WTC11 (cell line): ENCODE data around the gene ENTPD1. TPM values are rescaled to one million over a fixed set of nuclear protein-coding genes. Genes with fewer than 3 reads are reported as not detected.

ENCODE experiments used
- ATAC-seq: fragments of 200-7000 bp; cut with Tn5 transposase; 2 replicates; pipeline ENCODE4 v1.10.0; 2021; ENCODE audit warnings: mild to moderate bottlenecking, moderate library complexity
- CTCF ChIA-PET: fragments of 300-600 bp; sonication (Branson Sonifier 250); formaldehyde crosslinking; loops from one replicate; lab custom pipeline; 2021; ENCODE audit warnings: antibody characterized with exemption; lab: Charles Lee
- POLR2A ChIA-PET: fragments of 350-600 bp; sonication (Branson Sonifier 250); formaldehyde crosslinking; loops from one replicate; lab custom pipeline; 2021; ENCODE audit warnings: antibody characterized with exemption; lab: Charles Lee
- DNase-seq: peaks from one replicate; pipeline ENCODE4 v3.0.0; 2021; ENCODE audit warnings: low spot score
- H3K27ac Mint-ChIP-seq: 2 replicates; pipeline ENCODE4 v1.8.0; 2021; ENCODE audit warnings: mixed read lengths
- H3K27me3 Mint-ChIP-seq: 2 replicates; pipeline ENCODE4 v1.8.0; 2021; ENCODE audit warnings: low read depth, mild to moderate bottlenecking, moderate library complexity, mixed read lengths
- H3K36me3 Mint-ChIP-seq: 2 replicates; pipeline ENCODE4 v1.8.0; 2021; ENCODE audit warnings: mixed read lengths
- H3K4me1 Mint-ChIP-seq: 2 replicates; pipeline ENCODE4 v1.8.0; 2022; ENCODE audit warnings: mixed read lengths
- H3K4me3 Mint-ChIP-seq: 2 replicates; pipeline ENCODE4 v1.8.0; 2021; ENCODE audit warnings: mild to moderate bottlenecking, moderate library complexity, mixed read lengths
- H3K9me3 Mint-ChIP-seq: 2 replicates; pipeline ENCODE4 v1.8.0; 2021; ENCODE audit warnings: mixed read lengths
- E2F1 ChIP-seq: sonication (generic); formaldehyde crosslinking; IDR thresholded peaks from 2 replicates; pipeline ENCODE4 v1.8.0; 2022; ENCODE audit warnings: mild to moderate bottlenecking, missing genetic modification reagents
- ELF4 ChIP-seq: sonication (generic); formaldehyde crosslinking; IDR thresholded peaks from 2 replicates; pipeline ENCODE4 v1.8.1; 2022; ENCODE audit warnings: low read depth, mild to moderate bottlenecking, moderate library complexity, missing genetic modification reagents
- FOXJ3 ChIP-seq: sonication (generic); formaldehyde crosslinking; IDR thresholded peaks from 2 replicates; pipeline ENCODE4 v1.9.0; 2021; ENCODE audit warnings: missing genetic modification reagents, mild to moderate bottlenecking, borderline replicate concordance
- FOXK1 ChIP-seq: sonication (generic); formaldehyde crosslinking; IDR thresholded peaks from 2 replicates; pipeline ENCODE4 v1.8.0; 2022; ENCODE audit warnings: mild to moderate bottlenecking, moderate library complexity, missing genetic modification reagents
- FOXP1 ChIP-seq: sonication (generic); formaldehyde crosslinking; IDR thresholded peaks from 2 replicates; pipeline ENCODE4 v1.8.0; 2022; ENCODE audit warnings: missing genetic modification reagents, mild to moderate bottlenecking, moderate library complexity, borderline replicate concordance
- GABPB1 ChIP-seq: sonication (generic); formaldehyde crosslinking; IDR thresholded peaks from 2 replicates; pipeline ENCODE4 v1.8.1; 2023; ENCODE audit warnings: mild to moderate bottlenecking, missing genetic modification reagents
- GTF2I ChIP-seq: fragments of 250-450 bp; sonication (Bioruptor Pico); conservative IDR thresholded peaks from 2 replicates; pipeline ENCODE4 v1.4.0; 2021; ENCODE audit warnings: mild to moderate bottlenecking
- HMGA2 ChIP-seq: fragments of 250-450 bp; sonication (Bioruptor Pico); IDR thresholded peaks from 2 replicates; pipeline ENCODE4 v1.4.0; 2021; ENCODE audit warnings: mild to moderate bottlenecking, moderate library complexity
- JAZF1 ChIP-seq: fragments of 250-450 bp; sonication (Bioruptor Pico); IDR thresholded peaks from 2 replicates; pipeline ENCODE4 v1.9.0; 2021; ENCODE audit warnings: moderate library complexity, mild to moderate bottlenecking, inconsistent platforms
- KAT7 ChIP-seq: sonication (generic); formaldehyde crosslinking; IDR thresholded peaks from 2 replicates; pipeline ENCODE4 v1.8.1; 2023; ENCODE audit warnings: missing genetic modification reagents, mild to moderate bottlenecking, borderline replicate concordance
- MXD4 ChIP-seq: fragments of 250-450 bp; sonication (Bioruptor Pico); IDR thresholded peaks from 2 replicates; pipeline ENCODE4 v1.8.0; 2021; ENCODE audit warnings: mild to moderate bottlenecking, moderate library complexity, borderline replicate concordance
- NFATC4 ChIP-seq: fragments of 250-450 bp; sonication (Bioruptor Pico); IDR thresholded peaks from 2 replicates; pipeline ENCODE4 v1.9.0; 2021; ENCODE audit warnings: mild to moderate bottlenecking
- OVOL2 ChIP-seq: fragments of 250-450 bp; sonication (Bioruptor Pico); IDR thresholded peaks from 2 replicates; pipeline ENCODE4 v1.9.0; 2021; ENCODE audit warnings: mild to moderate bottlenecking, borderline replicate concordance
- RORB ChIP-seq: fragments of 250-450 bp; sonication (Bioruptor Pico); IDR thresholded peaks from 2 replicates; pipeline ENCODE4 v1.9.0; 2021; ENCODE audit warnings: mild to moderate bottlenecking
- TCF7 ChIP-seq: sonication (generic); formaldehyde crosslinking; IDR thresholded peaks from 2 replicates; pipeline ENCODE4 v1.8.0; 2022; ENCODE audit warnings: mild to moderate bottlenecking, low read depth, missing genetic modification reagents, moderate library complexity
- total RNA-seq: library from RNA; stranded (reverse); gene quantifications from 3 replicates; pipeline ENCODE4 v1.2.3, GENCODE V29; 2021
- TF ChIP-seq, protein P1 (sequence below): sonication (generic); formaldehyde crosslinking; IDR thresholded peaks from 2 replicates; pipeline ENCODE4 v1.8.1; 2023; ENCODE audit warnings: mild to moderate bottlenecking, missing genetic modification reagents
- TF ChIP-seq, protein P2 (sequence below): sonication (generic); formaldehyde crosslinking; IDR thresholded peaks from 2 replicates; pipeline ENCODE4 v1.8.1; 2023; ENCODE audit warnings: mild to moderate bottlenecking, missing genetic modification reagents, moderate library complexity
- TF ChIP-seq, protein P3 (sequence below): sonication (generic); formaldehyde crosslinking; IDR thresholded peaks from 2 replicates; pipeline ENCODE4 v1.8.1; 2023; ENCODE audit warnings: mild to moderate bottlenecking, missing genetic modification reagents
- TF ChIP-seq, protein P4 (sequence below): sonication (generic); formaldehyde crosslinking; IDR thresholded peaks from 2 replicates; pipeline ENCODE4 v1.8.1; 2022; ENCODE audit warnings: low read depth, missing genetic modification reagents, borderline replicate concordance

ENTPD1 gene
- total RNA-seq, 1 experiment from 2014 or later, result 2.3 TPM

DNA sequence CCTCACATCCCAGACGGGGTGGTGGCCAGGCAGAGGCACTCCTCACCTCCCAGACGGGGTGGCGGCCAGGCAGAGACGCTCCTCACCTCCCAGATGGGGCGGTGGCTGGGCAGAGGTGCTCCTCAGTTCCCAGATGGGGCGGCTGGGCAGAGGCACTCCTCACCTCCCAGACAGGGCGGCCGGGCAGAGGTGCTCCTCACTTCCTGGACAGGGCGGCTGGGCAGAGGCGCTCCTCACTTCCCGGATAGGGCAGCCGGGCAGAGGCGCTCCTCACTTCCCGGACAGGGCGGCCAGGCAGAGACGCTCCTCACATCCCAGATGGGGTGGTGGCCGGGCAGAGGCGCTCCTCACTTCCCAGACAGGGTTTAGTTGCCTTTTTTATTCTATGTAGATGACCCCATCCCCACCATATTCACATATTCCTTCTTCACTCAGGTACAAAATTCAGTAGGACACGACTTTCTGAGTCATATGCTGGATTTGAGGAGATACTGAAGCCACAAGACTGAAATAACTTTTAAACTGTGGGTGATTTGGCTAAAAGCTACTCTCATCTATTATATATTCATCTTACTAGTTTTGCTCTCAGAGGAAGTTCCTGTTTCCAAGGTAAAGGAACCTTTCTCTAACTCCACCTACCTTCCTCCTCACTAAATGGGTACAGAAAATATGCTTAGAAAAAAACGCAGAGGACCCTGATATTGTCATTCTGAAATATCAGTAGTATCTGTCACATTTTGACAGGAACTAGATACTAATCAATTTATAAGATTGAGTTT lies 54.4 kb downstream of the ENTPD1 start (continued):
- TF ChIP-seq JAZF1 (CRISPR knock-in tag), result no peak
- no peak for TF ChIP-seq FOXK1 (CRISPR knock-in tag)
- TF ChIP-seq OVOL2, result no peak
- TF ChIP-seq E2F1 (CRISPR knock-in tag), result no peak
- TF ChIP-seq, protein P1, sequence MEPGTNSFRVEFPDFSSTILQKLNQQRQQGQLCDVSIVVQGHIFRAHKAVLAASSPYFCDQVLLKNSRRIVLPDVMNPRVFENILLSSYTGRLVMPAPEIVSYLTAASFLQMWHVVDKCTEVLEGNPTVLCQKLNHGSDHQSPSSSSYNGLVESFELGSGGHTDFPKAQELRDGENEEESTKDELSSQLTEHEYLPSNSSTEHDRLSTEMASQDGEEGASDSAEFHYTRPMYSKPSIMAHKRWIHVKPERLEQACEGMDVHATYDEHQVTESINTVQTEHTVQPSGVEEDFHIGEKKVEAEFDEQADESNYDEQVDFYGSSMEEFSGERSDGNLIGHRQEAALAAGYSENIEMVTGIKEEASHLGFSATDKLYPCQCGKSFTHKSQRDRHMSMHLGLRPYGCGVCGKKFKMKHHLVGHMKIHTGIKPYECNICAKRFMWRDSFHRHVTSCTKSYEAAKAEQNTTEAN (CRISPR knock-in tag), result no peak
- no peak for TF ChIP-seq HMGA2 (CRISPR knock-in tag)

DNA sequence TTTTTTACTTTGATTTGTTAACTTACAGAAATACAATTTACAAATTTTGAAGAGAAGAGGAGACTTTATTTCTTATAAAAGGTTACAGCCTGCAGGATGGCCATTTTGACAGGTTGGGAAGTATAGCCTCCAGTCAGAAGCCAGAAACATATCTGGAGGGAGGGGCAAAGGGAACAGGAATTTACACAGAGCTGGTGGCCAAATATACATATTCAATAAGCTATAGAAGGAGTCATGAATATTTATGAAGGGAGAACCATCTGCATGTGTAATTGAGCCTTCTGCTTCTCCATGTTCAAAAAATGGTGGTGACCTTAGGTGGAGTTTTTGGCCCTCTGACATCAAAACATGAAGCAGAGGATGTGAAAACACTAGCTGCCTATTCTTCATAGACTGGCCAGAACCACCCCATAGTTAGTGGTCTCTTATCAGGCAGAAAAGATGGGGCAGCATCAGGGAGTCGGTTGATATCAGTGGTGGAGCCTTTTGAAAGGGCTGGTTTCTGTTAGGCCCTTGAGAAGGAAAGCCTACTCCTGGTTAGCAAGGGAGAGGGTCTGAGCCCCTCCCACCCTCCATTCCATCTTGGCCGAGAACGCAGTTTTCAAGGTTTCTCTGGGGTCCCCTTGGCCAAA lies 57.2 kb downstream of the ENTPD1 start:
- H3K27ac Mint-ChIP-seq, result no peak overlapping the region
- TF ChIP-seq NFATC4 (CRISPR knock-in tag) (no peak), TCF7 (CRISPR knock-in tag) (no peak), RORB (no peak), GTF2I (CRISPR knock-in tag) (no peak), MXD4 (CRISPR knock-in tag) (no peak), FOXP1 (CRISPR knock-in tag) (no peak), GABPB1 (CRISPR knock-in tag) (no peak), KAT7 (CRISPR knock-in tag) (no peak), FOXJ3 (CRISPR knock-in tag) (no peak), ELF4 (CRISPR knock-in tag) (no peak)
- TF ChIP-seq, protein P2, sequence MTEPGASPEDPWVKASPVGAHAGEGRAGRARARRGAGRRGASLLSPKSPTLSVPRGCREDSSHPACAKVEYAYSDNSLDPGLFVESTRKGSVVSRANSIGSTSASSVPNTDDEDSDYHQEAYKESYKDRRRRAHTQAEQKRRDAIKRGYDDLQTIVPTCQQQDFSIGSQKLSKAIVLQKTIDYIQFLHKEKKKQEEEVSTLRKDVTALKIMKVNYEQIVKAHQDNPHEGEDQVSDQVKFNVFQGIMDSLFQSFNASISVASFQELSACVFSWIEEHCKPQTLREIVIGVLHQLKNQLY (CRISPR knock-in tag), result no peak
- TF ChIP-seq, protein P3, sequence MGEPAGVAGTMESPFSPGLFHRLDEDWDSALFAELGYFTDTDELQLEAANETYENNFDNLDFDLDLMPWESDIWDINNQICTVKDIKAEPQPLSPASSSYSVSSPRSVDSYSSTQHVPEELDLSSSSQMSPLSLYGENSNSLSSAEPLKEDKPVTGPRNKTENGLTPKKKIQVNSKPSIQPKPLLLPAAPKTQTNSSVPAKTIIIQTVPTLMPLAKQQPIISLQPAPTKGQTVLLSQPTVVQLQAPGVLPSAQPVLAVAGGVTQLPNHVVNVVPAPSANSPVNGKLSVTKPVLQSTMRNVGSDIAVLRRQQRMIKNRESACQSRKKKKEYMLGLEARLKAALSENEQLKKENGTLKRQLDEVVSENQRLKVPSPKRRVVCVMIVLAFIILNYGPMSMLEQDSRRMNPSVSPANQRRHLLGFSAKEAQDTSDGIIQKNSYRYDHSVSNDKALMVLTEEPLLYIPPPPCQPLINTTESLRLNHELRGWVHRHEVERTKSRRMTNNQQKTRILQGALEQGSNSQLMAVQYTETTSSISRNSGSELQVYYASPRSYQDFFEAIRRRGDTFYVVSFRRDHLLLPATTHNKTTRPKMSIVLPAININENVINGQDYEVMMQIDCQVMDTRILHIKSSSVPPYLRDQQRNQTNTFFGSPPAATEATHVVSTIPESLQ (CRISPR knock-in tag), result no peak
- TF ChIP-seq, protein P4, sequence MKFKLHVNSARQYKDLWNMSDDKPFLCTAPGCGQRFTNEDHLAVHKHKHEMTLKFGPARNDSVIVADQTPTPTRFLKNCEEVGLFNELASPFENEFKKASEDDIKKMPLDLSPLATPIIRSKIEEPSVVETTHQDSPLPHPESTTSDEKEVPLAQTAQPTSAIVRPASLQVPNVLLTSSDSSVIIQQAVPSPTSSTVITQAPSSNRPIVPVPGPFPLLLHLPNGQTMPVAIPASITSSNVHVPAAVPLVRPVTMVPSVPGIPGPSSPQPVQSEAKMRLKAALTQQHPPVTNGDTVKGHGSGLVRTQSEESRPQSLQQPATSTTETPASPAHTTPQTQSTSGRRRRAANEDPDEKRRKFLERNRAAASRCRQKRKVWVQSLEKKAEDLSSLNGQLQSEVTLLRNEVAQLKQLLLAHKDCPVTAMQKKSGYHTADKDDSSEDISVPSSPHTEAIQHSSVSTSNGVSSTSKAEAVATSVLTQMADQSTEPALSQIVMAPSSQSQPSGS (CRISPR knock-in tag), result no peak
- POLR2A ChIA-PET, result no interaction called here

More for the DNA sequence above, 57.2 kb downstream of the ENTPD1 start:
- no peak for ATAC-seq
- DNase-seq, result no peak
- Mint-ChIP-seq H3K27me3 (peaks cover 8% of the 10 kb centered on the region), H3K4me3 (no peak overlapping the region), H3K9me3 (peaks cover 61% of the 10 kb centered on the region), H3K36me3 (peaks cover 27% of the 10 kb centered on the region), H3K4me1 (peaks cover 7% of the 10 kb centered on the region)
- CTCF ChIA-PET, result interaction anchor here (0.6 to 1.5 kb wide), 2 partner anchors 13 to 29 kb away, joined by 3 to 5 read pairs; no protein-coding TSS in a partner anchor
